ENCODE data around the gene PVALB. TPM values are rescaled to one million over a fixed set of nuclear protein-coding genes. Genes with fewer than 3 reads are reported as not detected.

PVALB gene
- total and polyA plus RNA-seq, 2 experiments from 2014 or later, result not detected

DNA sequence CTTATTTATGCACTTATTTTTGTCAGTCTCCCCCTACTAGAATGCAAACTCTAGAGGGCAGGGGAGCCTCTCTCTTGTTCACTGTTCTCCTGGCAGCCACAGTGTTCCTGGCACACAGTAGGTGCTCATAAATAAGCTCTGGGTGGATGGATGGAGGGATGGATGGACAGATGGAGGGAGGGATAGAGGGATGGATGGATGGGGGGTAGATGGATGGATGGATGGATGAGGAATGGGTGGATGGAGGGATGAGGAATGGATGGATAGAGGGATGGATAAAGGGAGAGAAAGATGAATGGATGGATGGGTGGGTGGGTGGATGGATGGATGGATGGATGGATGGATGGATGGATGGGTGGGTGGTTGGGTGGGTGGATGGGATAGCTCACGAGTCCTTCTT, 13.5 kb downstream of the PVALB start:
- no peak for DNase-seq (ENCODE audit: low read depth in 1 of 2, low spot score in 1 of 2)
- Histone ChIP-seq H3K9me3 (ENCODE audit: low read depth) (no peaks in the 10 kb centered on the region), H3K36me3 (no peaks in the 10 kb centered on the region), H3K4me1 (ENCODE audit: low read depth) (no peaks in the 10 kb centered on the region), H3K27ac (no peak overlapping the region), H3K27me3 (no peaks in the 10 kb centered on the region), H3K4me3 (no peak overlapping the region)
- TF ChIP-seq, protein P1, sequence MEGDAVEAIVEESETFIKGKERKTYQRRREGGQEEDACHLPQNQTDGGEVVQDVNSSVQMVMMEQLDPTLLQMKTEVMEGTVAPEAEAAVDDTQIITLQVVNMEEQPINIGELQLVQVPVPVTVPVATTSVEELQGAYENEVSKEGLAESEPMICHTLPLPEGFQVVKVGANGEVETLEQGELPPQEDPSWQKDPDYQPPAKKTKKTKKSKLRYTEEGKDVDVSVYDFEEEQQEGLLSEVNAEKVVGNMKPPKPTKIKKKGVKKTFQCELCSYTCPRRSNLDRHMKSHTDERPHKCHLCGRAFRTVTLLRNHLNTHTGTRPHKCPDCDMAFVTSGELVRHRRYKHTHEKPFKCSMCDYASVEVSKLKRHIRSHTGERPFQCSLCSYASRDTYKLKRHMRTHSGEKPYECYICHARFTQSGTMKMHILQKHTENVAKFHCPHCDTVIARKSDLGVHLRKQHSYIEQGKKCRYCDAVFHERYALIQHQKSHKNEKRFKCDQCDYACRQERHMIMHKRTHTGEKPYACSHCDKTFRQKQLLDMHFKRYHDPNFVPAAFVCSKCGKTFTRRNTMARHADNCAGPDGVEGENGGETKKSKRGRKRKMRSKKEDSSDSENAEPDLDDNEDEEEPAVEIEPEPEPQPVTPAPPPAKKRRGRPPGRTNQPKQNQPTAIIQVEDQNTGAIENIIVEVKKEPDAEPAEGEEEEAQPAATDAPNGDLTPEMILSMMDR (IDR thresholded peaks at IDR 0.05; ENCODE audit: low read depth, low read length), result no peak

- H3K9me3 ChIP-seq (ENCODE audit: low read depth), result no peaks in the 10 kb centered on the region
- TF ChIP-seq, protein P1 (IDR thresholded peaks at IDR 0.05; ENCODE audit: low read depth, low read length), result no peak
- no peak overlapping the region for H3K27ac ChIP-seq
Observed at GRCh38 chr22:36798674-36799066, 18.2 kb downstream of the PVALB start.

DNA sequence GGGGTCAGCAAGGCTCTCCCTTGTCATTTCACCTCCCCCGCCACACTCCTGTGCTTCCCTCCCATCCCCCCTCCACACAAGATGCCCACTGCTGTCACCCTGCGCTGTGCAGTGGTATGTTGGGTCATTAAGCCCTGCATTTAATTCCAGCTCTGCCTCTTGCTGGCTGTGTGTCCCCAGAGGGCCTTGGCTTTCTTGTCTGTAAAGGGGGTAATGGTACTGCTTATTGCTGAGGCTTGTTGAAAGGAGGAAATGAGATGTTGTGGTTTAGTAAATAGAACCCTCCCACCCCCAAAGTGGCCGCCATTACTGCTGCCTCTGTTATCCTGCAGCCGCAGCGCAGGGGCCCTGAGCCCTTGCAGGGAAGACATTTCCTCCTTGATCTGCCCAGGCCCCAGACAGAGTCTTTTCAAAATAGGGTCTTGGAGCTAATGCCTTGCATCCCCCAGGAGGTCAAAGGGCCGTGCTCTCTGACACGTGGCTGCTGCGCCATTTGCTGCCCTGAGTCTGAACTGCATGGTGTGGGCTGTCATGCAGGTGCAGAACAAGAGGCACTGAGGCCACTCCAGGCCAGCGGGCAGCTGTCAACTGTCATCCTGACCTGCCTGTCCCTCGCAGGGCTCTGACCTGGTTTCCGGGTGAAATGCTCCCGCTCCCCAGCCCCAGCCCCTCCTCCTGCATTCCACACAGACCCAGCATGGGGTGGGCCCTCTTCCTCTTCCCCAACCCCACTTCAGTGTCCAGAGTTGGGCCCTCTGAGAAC, 18.7 kb downstream of the PVALB start:
- DNase-seq (ENCODE audit: low read depth in 1 of 2, low spot score in 1 of 2), result no peak
- Histone ChIP-seq H3K27ac (no peak overlapping the region), H3K4me3 (no peak overlapping the region), H3K9me3 (ENCODE audit: low read depth) (no peaks in the 10 kb centered on the region), H3K36me3 (no peaks in the 10 kb centered on the region), H3K4me1 (ENCODE audit: low read depth) (peaks cover 4% of the 10 kb centered on the region), H3K27me3 (no peaks in the 10 kb centered on the region)
- TF ChIP-seq, protein P1 (IDR thresholded peaks at IDR 0.05; ENCODE audit: low read depth, low read length), result no peak

More at GRCh38 chr22:36798674-36799066, 18.2 kb downstream of the PVALB start:
- Histone ChIP-seq H3K4me3 (no peak overlapping the region), H3K4me1 (ENCODE audit: low read depth) (peaks cover 4% of the 10 kb centered on the region), H3K36me3 (no peaks in the 10 kb centered on the region), H3K27me3 (no peaks in the 10 kb centered on the region)
- no peak for DNase-seq (ENCODE audit: low read depth in 1 of 2, low spot score in 1 of 2)

DNA sequence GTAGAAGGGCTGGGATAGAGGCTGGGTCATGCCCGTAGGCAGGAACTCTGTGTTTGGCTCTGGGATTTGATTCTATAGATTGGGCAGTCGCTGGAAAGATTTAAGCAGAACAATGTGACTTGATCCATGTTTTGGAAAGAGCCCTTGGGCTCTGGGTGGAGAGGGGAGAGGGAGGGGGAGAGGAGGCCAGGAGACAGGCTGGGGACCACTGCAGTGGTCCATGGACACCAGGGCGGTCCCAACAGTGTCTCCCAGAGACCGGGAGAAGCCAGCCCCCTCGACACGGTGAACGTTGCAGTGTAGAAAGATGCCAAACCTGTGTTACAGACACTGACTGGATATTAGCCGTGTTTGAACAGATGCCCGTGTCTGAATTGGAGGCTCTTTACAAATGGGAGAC, 19.5 kb downstream of the PVALB start:
- TF ChIP-seq, protein P1 (IDR thresholded peaks at IDR 0.05; ENCODE audit: low read depth, low read length), result no peak
- Histone ChIP-seq H3K36me3 (no peaks in the 10 kb centered on the region), H3K4me1 (ENCODE audit: low read depth) (peaks cover 4% of the 10 kb centered on the region), H3K27ac (no peak overlapping the region), H3K4me3 (no peak overlapping the region), H3K9me3 (ENCODE audit: low read depth) (no peaks in the 10 kb centered on the region), H3K27me3 (no peaks in the 10 kb centered on the region)
- DNase-seq (ENCODE audit: low read depth in 1 of 2, low spot score in 1 of 2), result no peak

DNA sequence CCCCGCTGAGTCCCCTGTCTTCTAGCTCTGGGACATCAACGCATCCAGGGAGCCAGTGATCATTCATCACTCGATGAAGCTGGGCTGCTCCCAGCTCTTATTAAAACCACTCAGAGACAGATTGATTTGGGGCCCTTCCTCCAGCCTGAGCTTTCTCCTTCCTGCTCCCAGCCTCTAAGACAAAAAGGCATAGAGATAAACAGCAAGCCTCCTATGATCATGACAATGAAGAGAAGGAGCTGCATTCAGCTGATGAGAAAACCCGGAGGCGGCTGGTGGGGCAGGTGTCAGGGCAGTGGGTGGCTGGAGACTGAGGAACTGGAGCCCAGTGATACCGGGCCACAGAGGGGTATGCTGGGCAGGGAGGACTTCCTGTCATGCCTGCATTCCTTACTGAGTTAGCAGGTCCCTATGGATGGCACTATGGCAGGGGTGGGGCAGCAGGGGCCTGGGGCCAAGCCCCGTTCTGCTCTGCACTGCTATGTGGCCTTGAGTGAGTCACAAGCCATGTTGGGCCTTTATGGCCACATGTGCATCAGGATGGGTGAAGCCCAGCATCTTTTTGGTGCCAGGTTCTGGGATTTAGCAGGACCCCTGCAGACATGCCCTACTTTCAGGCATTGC, 20.2 kb downstream of the PVALB start:
- Histone ChIP-seq H3K27me3 (no peaks in the 10 kb centered on the region), H3K4me3 (no peak overlapping the region), H3K9me3 (ENCODE audit: low read depth) (no peaks in the 10 kb centered on the region), H3K27ac (no peak overlapping the region), H3K4me1 (ENCODE audit: low read depth) (peaks cover 4% of the 10 kb centered on the region), H3K36me3 (no peaks in the 10 kb centered on the region)
- TF ChIP-seq, protein P1 (IDR thresholded peaks at IDR 0.05; ENCODE audit: low read depth, low read length), result no peak
- no peak for DNase-seq (ENCODE audit: low read depth in 1 of 2, low spot score in 1 of 2)

All from cardiac muscle cell (in vitro differentiated cells and primary cell).